Gastroesophageal sphincter (tissue), 3 donors: ENCODE measurements around the gene UGT1A10.

ENCODE experiments used
- EP300 ChIP-seq: sonication (generic); formaldehyde crosslinking; IDR thresholded peaks from one replicate; pipeline ENCODE4 v1.6.1; 2017; ENCODE audit warnings: antibody characterized with exemption, mild to moderate bottlenecking
- POLR2A ChIP-seq, 2 donors: fragments of 450-650 bp; IDR thresholded peaks; one replicate each; pipeline ENCODE4 v1.6.1; 2017; ENCODE audit warnings: antibody characterized with exemption in 2 of 2, mild to moderate bottlenecking in 2 of 2, moderate library complexity in 1 of 2
- POLR2AphosphoS5 ChIP-seq: sonication (generic); formaldehyde crosslinking; IDR thresholded peaks from one replicate; pipeline ENCODE4 v1.6.1; 2017; ENCODE audit warnings: antibody characterized with exemption
- TF ChIP-seq, protein P1 (sequence below), 4 experiments: fragments of 200-600 bp in 2 of 4; fragments of 450-650 bp in 2 of 4; sonication (generic) in 1 of 4; IDR thresholded peaks; one replicate each; pipeline ENCODE4 v1.5.1; 2017 to 2019; ENCODE audit warnings: antibody characterized with exemption in 4 of 4, mild to moderate bottlenecking in 2 of 4, moderate library complexity in 2 of 4

DNA sequence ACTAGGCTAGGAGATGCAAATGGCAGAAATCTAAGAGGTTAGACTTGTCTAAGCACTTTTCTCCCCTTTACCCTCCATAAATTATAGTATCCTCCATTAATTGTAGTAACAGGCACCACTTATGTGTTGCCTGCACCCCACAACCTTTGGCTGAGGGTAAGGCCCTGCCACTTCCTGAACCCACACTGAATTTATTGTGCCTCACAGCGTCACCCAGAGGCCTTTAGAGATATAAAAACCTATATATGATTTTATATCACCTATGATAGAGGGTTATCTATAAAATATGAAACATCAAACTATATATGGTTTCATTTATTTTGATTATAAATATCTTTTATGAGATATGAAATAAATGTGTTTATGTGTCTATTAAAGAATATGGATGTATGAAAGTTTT, 38.1 kb downstream of the UGT1A10 start:
- TF ChIP-seq POLR2A (IDR thresholded peaks at IDR 0.05), result no peak
- no peak for TF ChIP-seq POLR2AphosphoS5
- TF ChIP-seq, protein P1, sequence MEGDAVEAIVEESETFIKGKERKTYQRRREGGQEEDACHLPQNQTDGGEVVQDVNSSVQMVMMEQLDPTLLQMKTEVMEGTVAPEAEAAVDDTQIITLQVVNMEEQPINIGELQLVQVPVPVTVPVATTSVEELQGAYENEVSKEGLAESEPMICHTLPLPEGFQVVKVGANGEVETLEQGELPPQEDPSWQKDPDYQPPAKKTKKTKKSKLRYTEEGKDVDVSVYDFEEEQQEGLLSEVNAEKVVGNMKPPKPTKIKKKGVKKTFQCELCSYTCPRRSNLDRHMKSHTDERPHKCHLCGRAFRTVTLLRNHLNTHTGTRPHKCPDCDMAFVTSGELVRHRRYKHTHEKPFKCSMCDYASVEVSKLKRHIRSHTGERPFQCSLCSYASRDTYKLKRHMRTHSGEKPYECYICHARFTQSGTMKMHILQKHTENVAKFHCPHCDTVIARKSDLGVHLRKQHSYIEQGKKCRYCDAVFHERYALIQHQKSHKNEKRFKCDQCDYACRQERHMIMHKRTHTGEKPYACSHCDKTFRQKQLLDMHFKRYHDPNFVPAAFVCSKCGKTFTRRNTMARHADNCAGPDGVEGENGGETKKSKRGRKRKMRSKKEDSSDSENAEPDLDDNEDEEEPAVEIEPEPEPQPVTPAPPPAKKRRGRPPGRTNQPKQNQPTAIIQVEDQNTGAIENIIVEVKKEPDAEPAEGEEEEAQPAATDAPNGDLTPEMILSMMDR (IDR thresholded peaks at IDR 0.05), result no peak
- no peak for TF ChIP-seq EP300
